Fibroblast of gingiva (primary cell): ENCODE measurements around the gene ACSF2.

Experiments
- DNase-seq: peaks from one replicate; pipeline ENCODE4 v3.0.0-alpha.2; 2011; ENCODE audit warnings: low read depth

ACSF2 gene

GRCh38 chr17:50501054-50501453, 75.0 kb downstream of the ACSF2 start:
- no peak for DNase-seq

- no peak for DNase-seq
Measured at GRCh38 chr17:50502301-50502990, 76.4 kb downstream of the ACSF2 start.

GRCh38 chr17:50505591-50506130, 79.6 kb downstream of the ACSF2 start:
- DNase-seq = no peak

- DNase-seq = no peak
Measured at GRCh38 chr17:50506298-50506697, 80.3 kb downstream of the ACSF2 start.

- DNase-seq = peak; percentile 87
Measured at GRCh38 chr17:50507871-50508572, 82.0 kb downstream of the ACSF2 start, which contains the start of gene MYCBPAP. TSS of gene MYCBPAP (plus strand) at chr17:50508439. CDS start at chr17:50508675, 236 bp downstream.

GRCh38 chr17:50508573-50509460, 82.8 kb downstream of the ACSF2 start:
- DNase-seq = no peak

GRCh38 chr17:50511058-50511457, 85.0 kb downstream of the ACSF2 start:
- DNase-seq = peak; percentile 19

- peak; percentile 26 for DNase-seq
Measured at GRCh38 chr17:50513495-50513894, 87.5 kb downstream of the ACSF2 start.

- DNase-seq = no peak
Measured at GRCh38 chr17:50514388-50514787, 88.4 kb downstream of the ACSF2 start.

GRCh38 chr17:50514936-50515702, 89.1 kb downstream of the ACSF2 start:
- DNase-seq = peak; percentile 92

- no peak for DNase-seq
Measured at GRCh38 chr17:50517011-50517410, 91.0 kb downstream of the ACSF2 start.

GRCh38 chr17:50517504-50518383, 91.7 kb downstream of the ACSF2 start:
- no peak for DNase-seq

GRCh38 chr17:50518384-50519023, 92.5 kb downstream of the ACSF2 start:
- no peak for DNase-seq

GRCh38 chr17:50519141-50519834, 93.3 kb downstream of the ACSF2 start:
- DNase-seq = no peak

GRCh38 chr17:50520483-50520882, 94.5 kb downstream of the ACSF2 start:
- DNase-seq = no peak

- no peak for DNase-seq
Measured at GRCh38 chr17:50521514-50521913, 95.5 kb downstream of the ACSF2 start.

- no peak for DNase-seq
Measured at GRCh38 chr17:50522766-50523165, 96.7 kb downstream of the ACSF2 start.

GRCh38 chr17:50523208-50523607, 97.2 kb downstream of the ACSF2 start:
- DNase-seq = no peak
